PC-3 (cell line): ENCODE results near the gene SLC8A1.

Experiments
- CTCF ChIP-seq: fragments of 300-600 bp; sonication (generic); conservative IDR thresholded peaks from 2 replicates; pipeline ENCODE4 v1.5.1; 2017; ENCODE audit warnings: antibody characterized with exemption, low read depth, mild to moderate bottlenecking, low read length
- EZH2 ChIP-seq: fragments of 300-600 bp; sonication (generic); IDR thresholded peaks from one replicate; pipeline ENCODE4 v1.6.1; 2017; ENCODE audit warnings: antibody characterized with exemption, mild to moderate bottlenecking, low read length; ENCODE audit not compliant: unreplicated experiment

GRCh38 chr2:40242315-40242714 lies 209.6 kb downstream of the SLC8A1 start:
- no peak for TF ChIP-seq CTCF
- no peak for TF ChIP-seq EZH2
